ENCODE results near the gene ACBD4.
A peak's percentile ranks its signal among the peaks of the same experiment; 100 is the strongest.

ACBD4 gene

DNA sequence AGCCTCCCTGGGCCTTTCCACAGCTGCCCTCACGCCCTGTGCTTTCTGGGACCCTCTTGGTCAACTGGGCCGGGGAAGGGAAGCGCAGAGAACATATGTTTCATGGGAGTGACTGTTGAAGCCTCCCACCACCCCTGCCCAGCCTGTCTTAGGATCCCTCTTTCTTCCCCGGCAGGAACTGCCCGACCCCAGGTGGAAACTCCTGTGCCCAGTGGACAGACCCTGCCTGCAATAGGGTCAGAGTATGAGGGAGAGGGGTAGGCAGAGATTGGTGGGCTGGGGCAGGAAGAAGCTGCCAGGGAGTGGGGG, 36.7 kb downstream of the ACBD4 start:
- TF ChIP-seq RAD21 (IDR thresholded peaks at IDR 0.05; ENCODE audit: low read depth) (no peak), TAF1 (IDR thresholded peaks at IDR 0.05; ENCODE audit: low read depth) (no peak), TCF12 (IDR thresholded peaks at IDR 0.05; ENCODE audit: low read depth) (no peak), EGR1 (IDR thresholded peaks at IDR 0.05) (no peak), CREB1 (IDR thresholded peaks at IDR 0.05; ENCODE audit: low read depth) (no peak), ZBTB7A (IDR thresholded peaks at IDR 0.05; ENCODE audit: low read depth) (no peak), TEAD4 (IDR thresholded peaks at IDR 0.05) (no peak), NFIC (IDR thresholded peaks at IDR 0.05) (no peak), EP300 (IDR thresholded peaks at IDR 0.05; ENCODE audit: borderline replicate concordance) (no peak), MAX (IDR thresholded peaks at IDR 0.05) (no peak), CEBPB (IDR thresholded peaks at IDR 0.05) (no peak), FOXM1 (IDR thresholded peaks at IDR 0.05; ENCODE audit: borderline replicate concordance, low read depth) (no peak), YY1 (IDR thresholded peaks at IDR 0.05; ENCODE audit: low read depth) (no peak)
- TF ChIP-seq, protein P1, sequence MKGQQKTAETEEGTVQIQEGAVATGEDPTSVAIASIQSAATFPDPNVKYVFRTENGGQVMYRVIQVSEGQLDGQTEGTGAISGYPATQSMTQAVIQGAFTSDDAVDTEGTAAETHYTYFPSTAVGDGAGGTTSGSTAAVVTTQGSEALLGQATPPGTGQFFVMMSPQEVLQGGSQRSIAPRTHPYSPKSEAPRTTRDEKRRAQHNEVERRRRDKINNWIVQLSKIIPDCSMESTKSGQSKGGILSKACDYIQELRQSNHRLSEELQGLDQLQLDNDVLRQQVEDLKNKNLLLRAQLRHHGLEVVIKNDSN (IDR thresholded peaks at IDR 0.05): no peak
- TF ChIP-seq, protein P2, sequence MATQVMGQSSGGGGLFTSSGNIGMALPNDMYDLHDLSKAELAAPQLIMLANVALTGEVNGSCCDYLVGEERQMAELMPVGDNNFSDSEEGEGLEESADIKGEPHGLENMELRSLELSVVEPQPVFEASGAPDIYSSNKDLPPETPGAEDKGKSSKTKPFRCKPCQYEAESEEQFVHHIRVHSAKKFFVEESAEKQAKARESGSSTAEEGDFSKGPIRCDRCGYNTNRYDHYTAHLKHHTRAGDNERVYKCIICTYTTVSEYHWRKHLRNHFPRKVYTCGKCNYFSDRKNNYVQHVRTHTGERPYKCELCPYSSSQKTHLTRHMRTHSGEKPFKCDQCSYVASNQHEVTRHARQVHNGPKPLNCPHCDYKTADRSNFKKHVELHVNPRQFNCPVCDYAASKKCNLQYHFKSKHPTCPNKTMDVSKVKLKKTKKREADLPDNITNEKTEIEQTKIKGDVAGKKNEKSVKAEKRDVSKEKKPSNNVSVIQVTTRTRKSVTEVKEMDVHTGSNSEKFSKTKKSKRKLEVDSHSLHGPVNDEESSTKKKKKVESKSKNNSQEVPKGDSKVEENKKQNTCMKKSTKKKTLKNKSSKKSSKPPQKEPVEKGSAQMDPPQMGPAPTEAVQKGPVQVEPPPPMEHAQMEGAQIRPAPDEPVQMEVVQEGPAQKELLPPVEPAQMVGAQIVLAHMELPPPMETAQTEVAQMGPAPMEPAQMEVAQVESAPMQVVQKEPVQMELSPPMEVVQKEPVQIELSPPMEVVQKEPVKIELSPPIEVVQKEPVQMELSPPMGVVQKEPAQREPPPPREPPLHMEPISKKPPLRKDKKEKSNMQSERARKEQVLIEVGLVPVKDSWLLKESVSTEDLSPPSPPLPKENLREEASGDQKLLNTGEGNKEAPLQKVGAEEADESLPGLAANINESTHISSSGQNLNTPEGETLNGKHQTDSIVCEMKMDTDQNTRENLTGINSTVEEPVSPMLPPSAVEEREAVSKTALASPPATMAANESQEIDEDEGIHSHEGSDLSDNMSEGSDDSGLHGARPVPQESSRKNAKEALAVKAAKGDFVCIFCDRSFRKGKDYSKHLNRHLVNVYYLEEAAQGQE (IDR thresholded peaks at IDR 0.05; ENCODE audit: low read depth): no peak

DNA sequence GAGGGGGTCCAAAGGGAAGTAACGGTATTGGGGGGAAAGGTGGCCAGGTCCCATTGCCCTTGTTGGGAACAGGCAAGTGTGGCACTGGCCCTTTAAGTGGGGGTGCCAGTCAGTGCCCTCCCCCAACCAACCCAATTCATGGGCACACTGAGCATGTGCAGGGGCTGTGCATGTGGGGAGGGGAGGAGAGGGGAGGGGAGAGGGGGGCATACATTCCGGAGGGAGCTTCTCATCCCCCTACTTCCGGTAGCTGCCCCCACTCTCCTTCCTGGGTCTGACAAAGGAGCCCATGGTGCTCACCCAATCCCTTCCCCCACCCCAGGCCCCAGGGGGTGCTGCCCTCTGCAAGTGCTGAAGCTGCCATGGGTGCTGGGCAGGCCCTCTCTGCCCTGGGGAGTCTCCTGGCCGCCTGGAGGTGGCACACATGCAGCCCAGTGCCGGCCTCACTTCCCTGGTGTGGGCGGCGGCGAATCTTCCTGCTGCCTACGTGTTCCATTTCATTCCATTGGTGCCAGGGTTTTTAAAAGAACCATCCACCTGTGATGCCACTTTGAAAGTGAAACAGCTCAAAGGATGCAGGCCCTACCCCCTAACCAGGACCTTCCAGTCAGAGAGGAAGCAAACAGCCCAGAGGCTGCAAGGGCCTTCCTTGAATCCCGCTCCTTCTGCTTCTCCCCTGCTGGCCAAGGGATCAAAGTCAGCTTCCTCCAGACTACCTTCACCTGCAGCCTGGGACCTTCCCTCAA, 37.2 kb downstream of the ACBD4 start:
- TF ChIP-seq ZBTB7A (IDR thresholded peaks at IDR 0.05; ENCODE audit: low read depth): peak; percentile 57; the same call in 1 of the 2 replicates
- peak; percentile 60; the same call in 1 of the 2 replicates for TF ChIP-seq FOXM1 (IDR thresholded peaks at IDR 0.05; ENCODE audit: borderline replicate concordance, low read depth)
- TF ChIP-seq TEAD4 (IDR thresholded peaks at IDR 0.05): peak; percentile 81
- peak; percentile 69; the same call in 1 of the 2 replicates for TF ChIP-seq TCF12 (IDR thresholded peaks at IDR 0.05; ENCODE audit: low read depth)
- TF ChIP-seq NFIC (IDR thresholded peaks at IDR 0.05): no peak
- TF ChIP-seq CEBPB (IDR thresholded peaks at IDR 0.05): no peak
- TF ChIP-seq EGR1 (IDR thresholded peaks at IDR 0.05): peak; percentile 64; the same call in 1 of the 2 replicates
- TF ChIP-seq CREB1 (IDR thresholded peaks at IDR 0.05; ENCODE audit: low read depth): no peak
- TF ChIP-seq RAD21 (IDR thresholded peaks at IDR 0.05; ENCODE audit: low read depth): peak; percentile 19; the same call in 1 of the 2 replicates
- TF ChIP-seq TAF1 (IDR thresholded peaks at IDR 0.05; ENCODE audit: low read depth): peak; percentile 65; the same call in 1 of the 2 replicates
- TF ChIP-seq YY1 (IDR thresholded peaks at IDR 0.05; ENCODE audit: low read depth): 0 out of 2 replicates have a peak, but pooled peaks have one; percentile 35
- TF ChIP-seq MAX (IDR thresholded peaks at IDR 0.05): peak; percentile 62

GRCh38 chr17:45175759-45176115, 40.2 kb downstream of the ACBD4 start:
- 0 out of 2 replicates have a peak, but pooled peaks have one; percentile 0 for TF ChIP-seq NFIC (IDR thresholded peaks at IDR 0.05)
- TF ChIP-seq, protein P2 (IDR thresholded peaks at IDR 0.05; ENCODE audit: low read depth): no peak

DNA sequence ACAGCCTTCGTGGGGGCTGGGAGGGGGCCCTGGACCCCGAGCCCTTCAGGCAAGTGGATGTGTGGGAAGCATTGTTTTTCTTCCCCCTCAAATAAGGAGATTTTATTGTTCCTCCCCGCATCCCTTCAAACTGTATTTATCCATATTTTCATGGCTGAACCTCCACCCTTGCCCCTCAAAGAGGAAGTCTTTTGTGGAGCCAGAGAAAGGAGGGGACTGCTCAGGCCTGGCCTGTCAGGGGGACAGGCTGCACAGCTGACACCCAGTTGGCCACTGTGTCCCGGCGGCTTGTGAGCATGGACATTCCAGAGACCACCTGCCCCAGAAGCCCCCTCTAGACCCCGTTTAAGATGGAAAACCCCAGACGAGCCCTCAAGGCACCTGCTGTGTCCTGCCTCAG, 42.1 kb downstream of the ACBD4 start:
- TF ChIP-seq TCF12 (IDR thresholded peaks at IDR 0.05; ENCODE audit: low read depth) (no peak), TAF1 (IDR thresholded peaks at IDR 0.05; ENCODE audit: low read depth) (no peak), NFIC (IDR thresholded peaks at IDR 0.05) (no peak), CREB1 (IDR thresholded peaks at IDR 0.05; ENCODE audit: low read depth) (no peak), CEBPB (IDR thresholded peaks at IDR 0.05) (no peak), EGR1 (IDR thresholded peaks at IDR 0.05) (no peak), RAD21 (IDR thresholded peaks at IDR 0.05; ENCODE audit: low read depth) (no peak)

DNA sequence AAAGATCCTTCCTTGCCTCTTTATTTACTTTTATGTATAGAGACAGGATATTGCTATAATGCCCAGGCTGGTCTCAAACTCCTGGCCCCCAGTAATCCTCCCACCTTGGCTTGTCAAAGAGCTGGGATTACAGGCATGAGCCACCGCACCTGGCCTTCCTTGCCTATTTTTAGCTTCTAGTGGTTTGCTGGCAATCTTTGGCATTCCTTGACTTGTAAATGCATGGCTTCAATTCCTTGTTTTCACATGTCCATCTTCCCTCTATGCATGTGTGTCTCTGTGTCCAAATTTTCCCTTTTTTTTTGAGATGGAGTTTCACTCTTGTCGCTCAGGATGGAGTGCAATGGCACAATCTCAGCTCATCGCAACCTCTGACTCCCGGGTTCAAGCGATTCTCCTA, 48.7 kb downstream of the ACBD4 start:
- TF ChIP-seq EGR1 (IDR thresholded peaks at IDR 0.05) (no peak), NFIC (IDR thresholded peaks at IDR 0.05) (no peak), CEBPB (IDR thresholded peaks at IDR 0.05) (no peak), RAD21 (IDR thresholded peaks at IDR 0.05; ENCODE audit: low read depth) (no peak), YY1 (IDR thresholded peaks at IDR 0.05; ENCODE audit: low read depth) (no peak), FOXM1 (IDR thresholded peaks at IDR 0.05; ENCODE audit: borderline replicate concordance, low read depth) (no peak), TEAD4 (IDR thresholded peaks at IDR 0.05) (no peak), TAF1 (IDR thresholded peaks at IDR 0.05; ENCODE audit: low read depth) (no peak), EP300 (IDR thresholded peaks at IDR 0.05; ENCODE audit: borderline replicate concordance) (no peak), MAX (IDR thresholded peaks at IDR 0.05) (no peak), ZBTB7A (IDR thresholded peaks at IDR 0.05; ENCODE audit: low read depth) (no peak), CREB1 (IDR thresholded peaks at IDR 0.05; ENCODE audit: low read depth) (no peak), TCF12 (IDR thresholded peaks at IDR 0.05; ENCODE audit: low read depth) (no peak)
- TF ChIP-seq, protein P2 (IDR thresholded peaks at IDR 0.05; ENCODE audit: low read depth): no peak
- TF ChIP-seq, protein P1 (IDR thresholded peaks at IDR 0.05): no peak

All from Ishikawa (cell line).